ENCODE measurements around the gene HIP1R.
"Not testable (repeated sequence)": the region's sequence is repeated elsewhere in the genome, so short reads cannot be mapped to it uniquely, and the experiment has no call there.

The HIP1R gene

DNA sequence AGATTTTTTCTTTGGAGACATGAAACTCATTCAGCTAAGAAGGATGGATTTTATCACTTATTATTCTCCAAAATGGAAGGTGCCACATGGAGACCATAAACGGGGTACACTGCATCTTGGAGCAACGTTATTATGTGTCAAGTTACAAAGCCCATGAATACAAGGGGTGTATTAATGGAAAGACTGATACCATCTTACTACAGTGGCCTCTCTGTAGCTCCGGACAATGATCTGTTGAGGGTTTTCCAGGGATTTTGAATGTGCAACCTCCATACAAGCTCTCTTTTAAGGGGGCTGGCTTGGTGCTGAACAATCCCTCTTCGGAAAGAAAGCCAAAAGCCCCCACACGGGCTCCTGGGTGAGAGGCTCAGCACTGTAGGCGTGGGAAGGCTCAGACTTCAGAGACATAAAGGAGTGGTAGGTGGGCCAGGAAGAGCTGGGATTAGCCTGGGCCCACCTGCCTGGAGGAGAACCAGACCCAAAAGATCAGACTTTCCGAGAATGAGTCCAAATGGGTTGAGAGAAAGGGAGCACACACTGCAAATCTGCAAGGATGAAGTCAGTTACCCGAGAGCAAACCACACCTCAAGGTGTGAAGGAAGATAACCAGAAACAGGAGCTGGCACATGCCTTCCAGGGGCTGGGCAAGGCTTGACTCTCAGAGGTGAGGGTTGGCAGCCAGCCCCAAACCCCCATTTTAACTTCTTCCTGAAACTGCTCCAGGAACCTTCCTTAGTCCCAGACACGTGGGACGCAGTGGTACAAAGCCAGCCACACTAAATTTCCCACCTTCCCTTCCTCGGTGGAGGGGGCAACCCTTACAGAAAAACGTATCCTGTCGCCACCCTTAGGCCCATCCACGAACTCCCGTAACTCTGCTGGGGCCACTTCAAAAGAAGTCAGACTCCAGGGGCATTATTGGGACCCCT lies 59.2 kb downstream of the HIP1R start:
- no peak for DNase-seq (ENCODE audit: low spot score)

DNA sequence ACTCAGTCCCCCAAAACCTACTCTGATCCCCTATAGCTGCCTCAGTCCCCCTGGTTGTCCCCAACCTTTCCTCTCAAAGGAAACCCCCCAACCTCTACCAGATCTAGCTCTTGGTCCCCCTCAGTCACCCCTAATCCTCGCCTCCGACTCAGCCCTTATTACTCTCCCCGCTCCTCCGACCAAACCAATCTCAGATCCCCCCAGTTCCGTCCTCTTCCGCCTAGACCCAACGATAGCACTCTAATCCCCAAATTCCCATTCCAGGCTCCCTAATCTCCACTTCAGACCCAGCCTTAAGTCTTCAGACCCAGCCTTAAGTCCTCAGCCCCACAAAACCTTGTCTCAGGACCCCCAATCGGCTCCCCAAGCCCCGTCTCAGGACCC lies 60.1 kb downstream of the HIP1R start:
- DNase-seq (ENCODE audit: low spot score), result no peak

DNA sequence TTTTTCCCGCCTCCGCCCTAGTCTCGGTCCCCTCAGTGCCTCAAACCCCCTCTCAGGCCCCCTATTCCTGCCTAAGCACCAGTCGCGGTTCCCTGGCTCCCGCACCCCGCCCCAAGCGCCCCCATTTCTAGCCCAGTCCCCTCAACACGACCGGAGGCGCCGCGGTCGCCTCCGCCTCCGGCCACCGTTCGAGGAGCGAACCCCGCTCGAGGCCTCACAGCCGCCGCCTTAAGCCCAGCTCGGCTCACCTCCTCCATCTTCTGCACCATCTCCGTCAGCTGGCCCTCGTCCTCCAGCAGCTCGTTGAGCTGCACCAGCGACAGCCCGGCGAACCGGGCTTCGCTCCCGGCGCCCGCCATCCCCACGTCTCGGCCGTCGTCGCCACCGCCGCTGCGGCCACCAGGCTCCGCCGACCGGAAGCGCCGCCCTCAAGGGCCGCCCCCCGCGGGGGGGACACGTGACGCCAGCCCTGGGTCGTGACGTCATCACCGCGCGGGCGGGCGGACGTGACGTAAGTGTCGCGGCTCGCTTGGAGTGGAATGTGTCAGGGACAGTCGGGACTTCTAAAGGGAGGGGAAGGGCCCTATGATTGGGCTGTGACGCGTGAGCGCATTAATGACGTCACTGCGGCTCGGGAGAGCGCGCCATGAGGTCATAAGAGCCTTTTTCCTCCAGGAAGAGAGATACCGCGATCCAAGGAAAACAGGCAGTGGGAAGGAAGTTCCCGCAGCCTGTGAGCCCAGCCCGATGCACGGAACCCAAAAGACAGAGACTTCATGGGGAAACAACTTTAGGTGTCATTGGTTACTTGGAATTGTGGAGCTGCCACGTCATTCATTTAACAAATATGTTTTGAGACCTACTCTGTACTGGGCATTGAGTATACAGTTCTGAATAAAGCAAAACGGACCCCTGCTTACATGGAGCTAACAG lies 60.7 kb downstream of the HIP1R start, which contains the start of gene VPS37B:
Gene VPS37B (minus strand): TSS at position 421 of the 933 bp plus-strand sequence. CDS start 62 bp downstream, at position 359.
- DNase-seq (ENCODE audit: low spot score), result peak; percentile 83

DNA sequence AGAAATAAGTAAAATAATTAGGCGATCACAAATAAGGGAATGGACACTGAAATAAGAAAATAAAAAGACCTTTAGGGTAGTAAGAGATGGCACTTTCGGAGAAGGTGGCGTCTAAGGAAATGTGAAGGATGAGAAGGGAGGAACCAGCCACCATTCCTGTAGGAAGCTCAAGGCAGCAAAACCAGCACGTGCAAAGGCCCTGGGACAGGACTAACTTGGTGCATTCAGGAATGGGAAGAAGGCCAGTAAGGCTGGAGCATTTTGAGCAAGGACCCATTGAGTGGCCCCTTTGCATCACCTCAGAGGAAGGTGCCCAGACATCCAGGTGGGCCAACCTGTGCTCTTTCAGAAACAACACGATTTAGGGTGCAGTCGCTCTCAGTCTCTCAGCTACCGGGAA lies 61.4 kb downstream of the HIP1R start:
- DNase-seq (ENCODE audit: low spot score), result no peak

DNA sequence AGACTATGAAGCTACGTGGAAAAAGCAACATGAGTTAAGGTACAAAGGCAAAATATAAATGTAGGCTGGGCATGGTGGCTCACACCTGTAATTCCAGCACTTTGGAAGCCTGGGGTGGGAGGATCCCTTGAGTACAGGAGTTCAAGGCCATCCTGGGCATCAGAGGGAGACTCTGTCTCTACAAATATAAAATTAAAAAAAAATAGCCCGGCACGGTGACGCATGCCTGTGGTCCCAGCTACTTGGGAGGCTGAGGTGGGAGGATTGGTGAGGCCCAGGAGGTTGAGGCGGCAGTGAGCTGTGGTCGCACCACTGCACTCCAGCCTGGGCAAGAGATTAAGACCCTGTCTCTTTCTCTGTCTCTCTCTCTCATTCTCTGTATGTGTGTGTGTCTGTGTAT lies 64.6 kb downstream of the HIP1R start:
- DNase-seq (ENCODE audit: low spot score), result no peak

DNA sequence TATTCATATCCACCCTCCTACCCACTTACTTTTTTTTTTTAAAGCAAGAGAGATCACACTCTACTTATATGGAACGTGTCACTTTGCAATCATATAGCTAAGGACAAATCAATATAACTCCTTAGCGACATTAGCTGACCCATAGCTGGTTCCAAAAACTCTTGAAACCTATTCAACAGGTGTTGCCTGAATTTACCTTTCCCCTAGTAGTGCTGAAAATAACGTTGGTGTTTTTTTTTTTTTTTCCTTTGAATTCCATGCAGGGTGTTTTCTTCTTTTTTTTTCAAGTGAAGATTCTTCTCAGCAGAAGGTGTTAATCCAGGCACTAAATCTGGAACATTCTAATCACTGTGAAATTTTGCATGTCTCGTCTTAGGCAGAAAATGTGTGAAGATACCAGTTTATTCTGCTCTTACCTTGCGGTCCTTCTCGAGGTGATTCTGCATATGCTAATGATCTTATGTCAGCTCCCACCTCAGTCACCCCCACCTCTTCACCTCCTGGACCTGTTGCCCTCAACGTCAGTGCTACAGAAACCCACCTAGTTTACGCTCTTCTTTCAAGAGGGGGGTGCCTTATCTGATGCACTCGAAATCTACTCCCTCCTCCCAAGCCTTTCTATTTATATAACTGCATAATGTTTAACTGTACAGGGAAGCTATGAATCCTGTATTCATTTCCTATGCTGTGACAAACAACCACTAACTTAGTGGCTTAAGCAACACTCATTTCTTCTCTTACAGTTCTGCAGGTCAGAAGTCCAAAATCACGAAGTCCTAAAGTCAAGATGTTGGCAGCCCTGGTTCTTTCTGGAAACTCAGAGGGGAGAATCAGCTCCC lies 67.8 kb downstream of the HIP1R start:
- DNase-seq (ENCODE audit: low spot score), result no peak

DNA sequence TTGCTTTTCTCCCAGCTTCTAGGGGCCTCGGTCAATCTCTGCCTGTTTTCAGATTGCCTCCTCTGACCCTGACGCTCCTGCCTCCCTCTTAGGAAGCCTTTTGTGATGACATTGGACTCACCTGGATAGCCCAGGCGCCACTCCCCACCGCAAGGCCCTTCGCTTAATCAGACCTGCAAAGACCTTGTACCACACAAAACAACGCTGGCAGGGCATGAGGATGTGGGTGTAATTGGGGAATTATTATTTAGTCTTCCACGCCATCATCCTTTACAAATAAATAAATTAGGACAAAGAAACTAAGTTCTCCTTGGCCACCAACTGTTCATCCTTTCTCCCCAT lies 68.4 kb downstream of the HIP1R start:
- DNase-seq (ENCODE audit: low spot score), result no peak

DNA sequence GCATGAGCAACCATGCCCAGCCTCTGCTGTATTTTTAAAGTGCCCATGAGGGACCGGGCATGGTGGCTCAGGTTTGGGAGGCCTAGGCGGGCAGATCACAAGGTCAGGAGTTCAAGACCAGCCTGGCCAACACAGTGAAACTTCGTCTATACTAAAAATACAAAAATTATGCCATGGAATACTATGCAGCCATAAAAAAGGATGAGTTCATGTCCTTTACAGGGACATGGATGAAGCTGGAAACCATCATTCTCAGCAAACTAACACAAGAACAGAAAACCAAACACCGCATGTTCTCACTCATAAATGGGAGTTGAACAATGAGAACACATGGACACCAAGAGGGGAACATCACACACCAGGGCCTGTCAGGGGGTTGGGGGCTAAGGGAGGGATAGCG lies 70.0 kb downstream of the HIP1R start:
- not testable (repeated sequence) for DNase-seq (ENCODE audit: low spot score)

DNA sequence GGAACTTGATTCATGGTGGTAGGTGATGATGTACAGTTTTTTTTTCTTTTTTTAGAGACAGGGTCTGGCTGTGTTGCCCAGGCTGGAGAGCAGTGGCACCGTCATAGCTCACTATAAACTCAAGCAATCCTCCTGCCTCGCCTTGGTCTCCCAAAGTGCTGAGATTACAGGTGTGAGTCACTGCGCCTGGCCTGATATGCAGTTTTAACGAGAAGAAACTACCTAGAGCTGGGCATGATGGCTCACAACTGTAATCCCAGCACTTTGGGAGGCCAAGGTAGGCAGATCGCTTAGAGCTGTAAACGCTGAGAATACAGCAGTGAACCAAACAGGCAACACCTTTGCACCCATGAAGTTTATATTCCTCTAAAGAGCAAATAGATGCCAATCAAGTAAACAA lies 73.7 kb downstream of the HIP1R start:
- DNase-seq (ENCODE audit: low spot score), result no peak

DNA sequence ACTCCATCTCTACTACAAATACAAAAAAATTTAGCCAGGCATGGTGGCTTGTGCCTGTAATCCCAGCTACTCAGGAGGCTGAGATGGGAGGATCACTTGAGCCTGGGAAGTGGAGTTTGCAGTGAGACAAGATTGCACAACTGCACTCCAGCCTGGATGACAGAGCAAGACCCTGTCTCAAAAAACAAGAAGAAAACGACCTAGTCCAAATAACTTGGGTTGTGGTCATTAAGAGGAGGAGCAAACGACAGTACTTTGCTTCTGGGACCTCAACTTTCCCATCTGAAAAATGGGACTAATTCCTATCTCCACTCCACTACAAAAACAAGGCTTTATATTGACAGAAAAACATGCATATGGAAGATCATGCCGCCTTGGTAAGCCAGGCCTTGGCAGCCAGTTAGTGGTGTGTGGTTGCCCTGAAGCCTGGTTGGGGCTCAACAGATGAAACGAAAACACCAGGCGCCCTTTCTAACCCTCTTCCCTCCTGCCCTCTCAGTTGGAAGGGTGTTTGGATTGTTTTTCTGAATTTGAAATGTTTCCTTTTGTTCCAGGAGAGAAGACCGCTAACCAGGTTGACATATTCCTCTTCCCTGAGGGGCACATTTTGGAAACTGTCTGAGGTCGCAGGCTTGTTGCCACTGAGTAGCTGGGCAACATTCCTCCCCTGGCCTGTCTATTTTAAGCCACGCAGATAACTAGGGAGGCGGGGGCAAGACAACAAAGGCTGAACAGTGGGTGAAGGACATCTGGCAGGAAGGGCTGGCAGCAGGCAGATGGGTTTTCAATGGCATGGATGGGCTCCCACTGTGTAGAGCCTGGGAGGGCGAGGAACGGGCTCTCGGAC lies 74.4 kb downstream of the HIP1R start:
- no peak for DNase-seq (ENCODE audit: low spot score)

Data from germinal center (tissue), 1 donor.